ENCODE data around the gene PAX6. TPM values are rescaled to one million over a fixed set of nuclear protein-coding genes. Genes with fewer than 3 reads are reported as not detected.

Gene PAX6
- total RNA-seq, 1 donor from 2014 or later, result not detected

GRCh38 chr11:31813391-31814175 lies 2.5 kb upstream of the PAX6 start:
- Mint-ChIP-seq H3K4me3 (ENCODE audit: unreplicated experiment) (peak overlapping the region; percentile 38), H3K36me3 (ENCODE audit: unreplicated experiment) (no peaks in the 10 kb centered on the region), H3K4me1 (ENCODE audit: unreplicated experiment) (peaks cover 52% of the 10 kb centered on the region), H3K27me3 (ENCODE audit: unreplicated experiment) (peaks cover 69% of the 10 kb centered on the region), H3K9me3 (ENCODE audit: unreplicated experiment) (no peaks in the 10 kb centered on the region), H3K27ac (ENCODE audit: unreplicated experiment) (no peak overlapping the region)
- TF ChIP-seq CTCF (IDR thresholded peaks at IDR 0.05), result no peak
- DNase-seq (ENCODE audit: extremely low spot score, unreplicated experiment), result no peak

- Mint-ChIP-seq H3K4me1 (ENCODE audit: unreplicated experiment) (peaks cover 52% of the 10 kb centered on the region), H3K4me3 (ENCODE audit: unreplicated experiment) (peak overlapping the region; percentile 64), H3K27me3 (ENCODE audit: unreplicated experiment) (peaks cover 72% of the 10 kb centered on the region), H3K9me3 (ENCODE audit: unreplicated experiment) (no peaks in the 10 kb centered on the region), H3K27ac (ENCODE audit: unreplicated experiment) (no peak overlapping the region), H3K36me3 (ENCODE audit: unreplicated experiment) (no peaks in the 10 kb centered on the region)
- no peak for DNase-seq (ENCODE audit: extremely low spot score, unreplicated experiment)
- no peak for TF ChIP-seq CTCF (IDR thresholded peaks at IDR 0.05)
Observed at GRCh38 chr11:31812383-31813381, 1.6 kb upstream of the PAX6 start.

- DNase-seq (ENCODE audit: extremely low spot score, unreplicated experiment), result peak; percentile 86
- peak overlapping the region; percentile 65 for H3K4me3 Mint-ChIP-seq (ENCODE audit: unreplicated experiment)
- H3K9me3 Mint-ChIP-seq (ENCODE audit: unreplicated experiment), result no peaks in the 10 kb centered on the region
- H3K27ac Mint-ChIP-seq (ENCODE audit: unreplicated experiment), result no peak overlapping the region
- no peak for TF ChIP-seq CTCF (IDR thresholded peaks at IDR 0.05)
- peaks cover 76% of the 10 kb centered on the region for H3K27me3 Mint-ChIP-seq (ENCODE audit: unreplicated experiment)
- no peaks in the 10 kb centered on the region for H3K36me3 Mint-ChIP-seq (ENCODE audit: unreplicated experiment)
- peaks cover 42% of the 10 kb centered on the region for H3K4me1 Mint-ChIP-seq (ENCODE audit: unreplicated experiment)
Observed at GRCh38 chr11:31809857-31810778, 1.0 kb downstream of the PAX6 start.

- Mint-ChIP-seq H3K27me3 (ENCODE audit: unreplicated experiment) (peaks cover 74% of the 10 kb centered on the region), H3K27ac (ENCODE audit: unreplicated experiment) (no peak overlapping the region), H3K4me1 (ENCODE audit: unreplicated experiment) (peaks cover 40% of the 10 kb centered on the region), H3K36me3 (ENCODE audit: unreplicated experiment) (no peaks in the 10 kb centered on the region), H3K9me3 (ENCODE audit: unreplicated experiment) (no peaks in the 10 kb centered on the region), H3K4me3 (ENCODE audit: unreplicated experiment) (peak overlapping the region; percentile 61)
- DNase-seq (ENCODE audit: extremely low spot score, unreplicated experiment), result no peak
- TF ChIP-seq CTCF (IDR thresholded peaks at IDR 0.05), result no peak
Observed at GRCh38 chr11:31809541-31809856, 1.6 kb downstream of the PAX6 start.
